HTERT RPE-1 (cell line): ENCODE data around the gene ZNF358.

Source experiments
- in situ Hi-C: fragments of 300-500 bp; cut with MboI; formaldehyde crosslinking; loops from 4 replicates; pipeline ENCODE4 v1.14.3; 2020; ENCODE audit warnings: low sequenced_read_pairs

Gene ZNF358

DNA sequence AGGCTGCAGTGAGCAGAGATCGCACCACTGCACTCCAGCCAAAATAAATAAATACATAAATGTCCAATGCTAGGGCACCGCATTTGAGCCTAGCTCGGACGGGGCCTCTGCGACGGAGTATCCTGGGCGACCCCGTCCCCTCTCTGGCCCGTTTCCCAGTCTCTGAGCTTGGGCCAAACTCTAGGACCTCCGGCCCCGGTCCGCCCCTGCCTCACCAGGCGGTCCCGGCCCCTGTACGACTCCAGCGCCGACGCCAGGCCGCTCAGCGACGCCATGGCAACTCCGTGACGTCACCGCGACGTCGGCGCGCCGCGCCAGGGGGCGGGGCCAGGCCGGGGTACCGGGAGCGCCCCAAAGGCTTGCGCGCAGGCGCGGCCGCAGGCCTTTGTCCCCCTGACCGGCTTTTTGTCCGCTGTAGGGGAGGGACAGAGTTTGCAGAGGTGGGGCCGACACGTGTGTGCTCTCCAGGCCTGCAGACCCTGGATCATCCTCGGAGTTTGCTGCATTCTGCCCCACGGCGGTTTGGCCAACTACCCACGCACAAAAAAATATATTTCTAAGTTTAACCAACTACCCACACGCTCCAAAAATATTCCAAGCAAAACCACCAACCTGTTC, 27.1 kb upstream of the ZNF358 start, which contains the start of gene PEX11G:
Gene PEX11G (minus strand): TSS at position 300 of the 618 bp plus-strand sequence. CDS start 25 bp downstream, at position 275.
- in situ Hi-C loops: no loop called here

DNA sequence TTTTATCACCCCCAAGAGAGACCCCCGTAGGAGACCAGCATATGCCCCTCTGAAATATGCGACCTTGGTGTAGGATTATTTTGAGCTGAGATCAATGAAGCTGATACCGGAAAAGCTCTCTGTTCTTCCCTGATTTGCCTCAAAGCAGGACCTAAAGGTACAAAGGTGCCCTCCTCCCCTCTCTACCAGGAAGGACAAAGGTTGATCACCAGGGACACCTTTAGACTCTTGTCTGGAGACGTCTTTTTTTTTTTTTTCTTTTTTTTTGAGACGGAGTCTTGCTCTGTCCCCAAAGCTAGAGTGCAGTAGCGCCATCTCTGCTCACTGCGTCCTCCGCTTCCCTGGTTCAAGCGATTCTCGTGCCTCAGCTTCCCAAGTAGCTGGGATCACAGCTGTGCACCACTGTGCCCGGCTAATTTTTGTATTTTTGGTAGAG, 26.3 kb upstream of the ZNF358 start:
- in situ Hi-C loops: no loop called here

DNA sequence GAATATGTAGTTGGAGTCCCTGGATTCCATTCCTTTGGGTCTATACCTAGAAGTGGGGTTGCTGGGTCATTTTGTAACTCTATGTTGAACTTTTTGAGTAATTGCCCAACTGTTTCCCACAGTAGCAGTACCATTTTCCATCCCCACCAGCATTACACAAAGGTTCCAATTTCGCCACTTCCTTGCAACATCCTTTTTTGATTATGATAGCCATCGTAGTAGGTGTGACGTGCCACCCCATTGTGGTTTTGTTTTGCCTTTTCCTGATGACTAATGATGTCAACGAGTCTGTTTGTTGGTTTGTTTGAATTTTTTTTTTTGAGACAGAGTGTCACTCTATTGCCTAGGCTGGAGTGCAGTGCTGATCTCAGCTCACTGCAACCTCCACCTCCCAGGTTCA, 23.8 kb upstream of the ZNF358 start:
- in situ Hi-C loops: no loop called here

DNA sequence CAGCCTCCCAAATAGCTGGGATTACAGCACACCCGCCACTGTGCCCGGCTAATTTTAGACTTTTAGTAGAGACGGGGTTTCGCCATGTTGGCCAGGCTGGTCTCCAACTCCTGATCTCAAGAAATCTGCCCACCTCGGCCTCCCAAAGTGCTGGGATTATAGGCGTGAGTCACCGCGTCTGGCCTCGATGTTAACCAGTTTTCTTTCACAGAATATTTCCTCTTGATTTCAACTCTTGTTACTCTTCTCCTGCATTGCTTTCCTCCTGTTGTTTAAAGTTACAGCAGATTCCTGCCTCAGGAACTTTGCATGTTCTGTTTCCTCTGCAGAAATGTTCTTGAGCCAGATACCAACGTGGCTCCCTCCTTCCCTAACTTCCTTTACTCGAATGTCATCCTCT, 23.3 kb upstream of the ZNF358 start:
- in situ Hi-C loops: no loop called here

DNA sequence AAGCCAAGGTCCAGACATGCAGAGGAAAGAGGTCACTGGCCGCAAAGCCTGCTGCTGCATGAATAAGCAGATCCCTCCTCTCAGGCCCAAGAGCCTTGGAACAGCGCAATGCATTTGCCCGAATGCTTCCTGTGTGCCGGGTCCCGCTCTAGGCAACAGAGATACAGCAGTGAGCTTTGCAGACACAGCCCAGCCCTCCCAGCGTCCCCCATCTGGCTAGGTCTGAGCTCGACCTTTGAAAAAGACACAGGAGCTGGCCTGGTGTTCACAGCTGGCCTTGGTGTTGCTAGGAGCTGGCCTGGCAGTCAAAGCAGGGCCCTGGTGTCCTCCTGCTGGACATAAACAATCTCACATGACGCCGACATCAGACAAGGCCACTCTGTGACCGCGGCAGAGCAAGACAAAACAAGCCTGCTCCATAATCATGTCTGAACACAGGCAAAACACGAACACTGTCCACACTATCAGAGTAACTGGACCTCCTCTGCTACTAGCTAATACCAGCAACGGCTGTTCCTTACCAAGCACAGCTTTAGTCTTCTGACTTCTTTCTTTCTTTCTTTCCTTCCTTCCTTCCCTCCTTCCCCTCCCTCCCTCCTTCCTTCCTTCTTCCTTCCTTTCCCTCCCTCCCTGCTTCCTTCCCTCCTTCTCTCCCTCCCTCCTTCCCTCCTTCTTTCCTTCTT, 21.3 kb upstream of the ZNF358 start:
- in situ Hi-C loops: no loop called here

- in situ Hi-C loops: no loop called here
Observed at GRCh38 chr19:7497292-7497691, 18.6 kb upstream of the ZNF358 start.

DNA sequence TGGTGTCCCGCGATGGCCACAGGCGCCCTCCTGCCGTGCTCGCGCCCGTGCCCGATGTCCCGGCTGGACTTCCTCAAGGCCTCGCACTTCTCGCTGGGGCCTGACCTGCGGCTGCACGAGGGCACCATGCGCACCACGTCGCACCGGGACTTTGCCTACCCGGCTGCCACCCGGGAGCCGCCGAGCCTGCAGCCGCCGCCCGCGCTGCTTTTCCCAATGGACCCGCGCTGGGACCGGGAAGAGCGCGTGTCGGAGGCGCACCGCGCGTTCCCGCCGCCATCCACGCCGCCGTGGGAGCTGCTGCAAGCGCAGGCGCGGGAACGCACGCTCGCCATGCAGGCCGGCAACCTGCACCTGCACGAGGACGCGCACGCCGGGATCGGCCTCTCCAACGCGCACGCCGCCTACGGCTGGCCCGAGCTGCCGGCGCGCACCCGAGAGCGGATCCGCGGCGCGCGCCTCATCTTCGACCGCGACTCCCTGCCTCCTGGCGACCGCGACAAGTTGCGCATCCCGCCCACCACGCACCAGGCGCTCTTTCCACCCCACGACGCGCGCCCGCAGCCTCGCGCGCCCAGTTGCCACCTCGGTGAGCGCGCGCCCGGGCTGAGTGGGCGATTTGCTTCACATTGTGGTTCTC, 15.0 kb upstream of the ZNF358 start:
- in situ Hi-C loops: no loop called here

- in situ Hi-C loops: no loop called here
Observed at GRCh38 chr19:7502552-7502951, 13.4 kb upstream of the ZNF358 start.

DNA sequence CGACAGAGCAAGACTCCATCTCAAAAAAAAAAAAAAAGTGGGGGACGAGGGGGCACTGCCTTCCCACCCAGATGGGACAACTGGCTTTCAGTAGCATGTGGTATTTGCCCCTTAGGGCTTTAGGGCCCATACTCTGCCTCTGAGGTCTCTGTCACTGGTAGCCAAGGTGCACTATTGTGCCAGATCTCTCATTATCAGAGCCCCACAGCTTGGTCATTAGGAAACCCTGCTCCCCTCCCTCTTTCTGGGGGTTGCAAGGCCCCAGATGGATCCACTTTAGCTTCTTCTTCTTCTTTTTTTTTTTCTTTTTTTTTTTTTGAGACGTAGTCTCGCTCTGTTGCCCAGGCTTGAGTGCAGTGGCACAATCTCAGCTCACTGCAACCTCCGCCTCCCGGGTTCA, 11.2 kb upstream of the ZNF358 start:
- in situ Hi-C loops: no loop called here

DNA sequence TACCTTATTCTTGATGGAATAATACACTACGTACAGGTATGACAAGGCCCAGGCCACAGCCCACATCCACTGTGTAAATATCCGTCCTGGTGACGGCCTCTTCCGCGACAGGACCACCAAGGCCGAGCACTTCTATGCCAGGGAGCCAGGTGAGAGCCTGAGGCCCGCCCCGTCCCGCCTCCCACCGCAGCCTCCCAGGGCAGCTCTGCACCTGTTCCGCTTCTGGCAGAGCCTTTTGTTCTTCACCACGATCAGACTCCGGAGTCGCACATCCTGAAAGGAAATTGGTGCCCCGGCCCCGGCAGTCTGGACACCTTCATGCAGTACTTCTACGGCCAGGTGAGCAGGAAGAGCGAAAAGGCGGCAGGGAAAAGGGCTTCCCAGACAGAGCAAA, 10.6 kb upstream of the ZNF358 start:
- in situ Hi-C loops: no loop called here

- in situ Hi-C loops: no loop called here
Observed at GRCh38 chr19:7505682-7506384, 10.1 kb upstream of the ZNF358 start.

- in situ Hi-C loops: no loop called here
Observed at GRCh38 chr19:7506385-7507328, 9.2 kb upstream of the ZNF358 start.

GRCh38 chr19:7507884-7508283, 8.0 kb upstream of the ZNF358 start:
- in situ Hi-C loops: no loop called here

DNA sequence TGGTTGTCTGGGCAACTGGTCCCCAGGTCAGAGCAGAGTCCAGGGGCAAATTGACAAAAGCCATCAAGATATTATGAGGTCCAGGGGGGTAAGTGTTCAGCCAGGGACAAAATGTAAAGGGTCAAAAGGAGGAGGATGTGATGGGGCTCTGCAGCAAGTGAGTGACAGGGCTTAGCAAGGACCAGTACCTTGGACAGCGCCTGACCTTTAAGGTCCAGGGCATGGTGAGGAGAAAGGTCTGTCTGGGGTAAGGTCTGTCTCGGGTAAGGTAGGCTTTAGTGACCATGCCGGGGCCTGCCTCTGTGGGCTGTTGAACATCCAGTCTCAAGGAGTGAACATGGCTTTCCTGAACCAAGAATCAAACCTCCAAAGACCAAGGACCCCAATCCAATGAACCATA, 6.3 kb upstream of the ZNF358 start:
- in situ Hi-C loops: no loop called here

GRCh38 chr19:7512400-7512851, 3.5 kb upstream of the ZNF358 start:
- in situ Hi-C loops: no loop called here

GRCh38 chr19:7513809-7514642, 1.9 kb upstream of the ZNF358 start:
- in situ Hi-C loops: no loop called here

DNA sequence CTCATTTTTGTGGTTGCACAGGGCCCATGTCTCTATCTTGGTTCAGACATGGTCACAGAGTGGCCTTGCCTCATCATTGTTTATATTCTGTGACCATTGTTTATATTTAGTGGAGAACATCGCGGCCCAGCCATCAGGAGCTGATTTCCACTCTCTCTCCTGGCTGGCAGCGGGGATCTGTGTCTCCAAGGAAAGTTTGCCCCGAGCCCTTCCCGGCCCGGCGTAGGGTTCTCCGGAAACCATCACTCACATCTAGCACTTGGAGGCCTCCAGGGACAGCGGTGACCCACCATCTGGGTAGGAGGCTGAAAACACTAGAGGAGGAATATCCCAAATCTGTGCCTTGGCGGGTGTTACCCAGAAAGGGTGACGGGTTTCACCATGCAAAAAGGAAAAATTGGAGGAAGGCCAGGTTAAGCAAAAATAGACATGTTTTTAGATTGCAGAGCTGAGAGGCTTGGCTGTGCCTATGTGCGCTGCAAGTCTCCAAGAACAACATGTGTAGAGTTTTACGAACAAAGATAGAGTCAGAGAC, 726 bp upstream of the ZNF358 start:
- in situ Hi-C loops: no loop called here

GRCh38 chr19:7516333-7516732, 430 bp downstream of the ZNF358 start:
- in situ Hi-C loops: no loop called here

GRCh38 chr19:7516878-7517277, 975 bp downstream of the ZNF358 start:
- in situ Hi-C loops: no loop called here
